ENCODE measurements around the gene HTRA3. TPM values are rescaled to one million over a fixed set of nuclear protein-coding genes. Genes with fewer than 3 reads are reported as not detected.

Gene HTRA3
- total and polyA plus RNA-seq, 2 of the 4 experiments (the other 2 are of a cell fraction), result 1.3 to 9.5 TPM

DNA sequence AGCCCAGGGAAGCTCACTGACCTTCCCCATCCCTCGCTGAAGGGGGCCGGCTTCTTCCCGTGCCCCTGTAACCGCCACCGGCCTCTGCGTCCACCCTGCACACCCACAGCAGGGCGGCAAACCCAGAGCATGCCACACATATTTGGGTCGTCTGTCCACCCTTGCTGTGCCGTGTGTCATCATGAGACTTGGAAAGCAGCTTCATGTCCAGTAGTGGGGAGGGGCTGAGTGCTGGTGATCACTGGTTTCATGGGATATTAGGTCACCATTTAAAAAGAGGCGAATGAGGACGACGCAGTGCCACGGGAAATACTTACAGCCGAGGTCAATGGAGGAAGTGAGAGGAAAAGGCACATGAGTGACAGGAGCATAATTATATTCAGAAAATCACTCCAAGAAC lies 74.8 kb downstream of the HTRA3 start:
- no peak overlapping the region for H3K4ac ChIP-seq (ENCODE audit: low read depth, low read length)
- no peak overlapping the region for H3K23ac ChIP-seq (ENCODE audit: low read depth, low read length)
- H3K9ac ChIP-seq (ENCODE audit: low read depth, low read length), result no peak overlapping the region
- ATAC-seq (ENCODE audit: low read depth) (no peak), DNase-seq (no peak)
- no peak overlapping the region for H2AK9ac ChIP-seq (replicated peaks; ENCODE audit: low read depth, low read length, poor library complexity)
- H3K56ac ChIP-seq (ENCODE audit: extremely low read depth, insufficient read depth, low read length), result no peak overlapping the region
- H3K27ac ChIP-seq (ENCODE audit: insufficient read depth, low read length), result no peak overlapping the region
- H3K9me1 ChIP-seq (ENCODE audit: insufficient read depth, low read length), result no peaks in the 10 kb centered on the region
- ChIA-PET CTCF (no interaction called here), POLR2A (ENCODE audit: unreplicated experiment) (no interaction called here)
- BruUV-seq (replicated peaks), result no TSS peak
- dilution Hi-C loops (cut with HindIII; ENCODE audit: low sequenced_read_pairs, unreplicated experiment) (no loop called here), in situ Hi-C loops (cut with MboI; ENCODE audit: low sequenced_read_pairs) (no loop called here), intact Hi-C loops (cut with micrococcal nuclease) (no loop called here)
- H2BK20ac ChIP-seq (ENCODE audit: low read depth, low read length), result no peak overlapping the region
- H3K27me3 ChIP-seq (ENCODE audit: control insufficient read depth, insufficient read depth, low read length), result peaks cover 13% of the 10 kb centered on the region
- H3K18ac ChIP-seq (ENCODE audit: low read depth, low read length), result no peak overlapping the region
- H3K14ac ChIP-seq (replicated peaks; ENCODE audit: low read depth, low read length), result no peak overlapping the region
- H2AFZ ChIP-seq (replicated peaks; ENCODE audit: low read length, poor library complexity), result no peak overlapping the region
- TF ChIP-seq RCOR1 (IDR thresholded peaks at IDR 0.05; ENCODE audit: insufficient replicate concordance, low read length), result no peak
- TF ChIP-seq MAFK (IDR thresholded peaks at IDR 0.05; ENCODE audit: low read depth, low read length), result no peak
- TF ChIP-seq RFX5 (IDR thresholded peaks at IDR 0.05; ENCODE audit: low read depth, low read length), result no peak
- TF ChIP-seq RAD21 (IDR thresholded peaks at IDR 0.05; ENCODE audit: low read length), result no peak
- TF ChIP-seq CEBPB (IDR thresholded peaks at IDR 0.05; ENCODE audit: low read depth, low read length), result no peak
- no peak for TF ChIP-seq CHD1 (IDR thresholded peaks at IDR 0.05; ENCODE audit: low read depth, low read length)
- TF ChIP-seq, protein P1, sequence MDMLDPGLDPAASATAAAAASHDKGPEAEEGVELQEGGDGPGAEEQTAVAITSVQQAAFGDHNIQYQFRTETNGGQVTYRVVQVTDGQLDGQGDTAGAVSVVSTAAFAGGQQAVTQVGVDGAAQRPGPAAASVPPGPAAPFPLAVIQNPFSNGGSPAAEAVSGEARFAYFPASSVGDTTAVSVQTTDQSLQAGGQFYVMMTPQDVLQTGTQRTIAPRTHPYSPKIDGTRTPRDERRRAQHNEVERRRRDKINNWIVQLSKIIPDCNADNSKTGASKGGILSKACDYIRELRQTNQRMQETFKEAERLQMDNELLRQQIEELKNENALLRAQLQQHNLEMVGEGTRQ (IDR thresholded peaks at IDR 0.05; ENCODE audit: low read depth, low read length), result no peak
- TF ChIP-seq SMC3 (IDR thresholded peaks at IDR 0.05; ENCODE audit: low read depth, low read length), result no peak
- TF ChIP-seq MXI1 (IDR thresholded peaks at IDR 0.05; ENCODE audit: borderline replicate concordance, low read depth, low read length), result no peak
- TF ChIP-seq MAZ (IDR thresholded peaks at IDR 0.05; ENCODE audit: borderline replicate concordance, low read depth, low read length), result no peak
- TF ChIP-seq FOS (IDR thresholded peaks at IDR 0.05; ENCODE audit: low read depth, low read length), result no peak
- TF ChIP-seq, protein P2, sequence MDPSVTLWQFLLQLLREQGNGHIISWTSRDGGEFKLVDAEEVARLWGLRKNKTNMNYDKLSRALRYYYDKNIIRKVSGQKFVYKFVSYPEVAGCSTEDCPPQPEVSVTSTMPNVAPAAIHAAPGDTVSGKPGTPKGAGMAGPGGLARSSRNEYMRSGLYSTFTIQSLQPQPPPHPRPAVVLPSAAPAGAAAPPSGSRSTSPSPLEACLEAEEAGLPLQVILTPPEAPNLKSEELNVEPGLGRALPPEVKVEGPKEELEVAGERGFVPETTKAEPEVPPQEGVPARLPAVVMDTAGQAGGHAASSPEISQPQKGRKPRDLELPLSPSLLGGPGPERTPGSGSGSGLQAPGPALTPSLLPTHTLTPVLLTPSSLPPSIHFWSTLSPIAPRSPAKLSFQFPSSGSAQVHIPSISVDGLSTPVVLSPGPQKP (IDR thresholded peaks at IDR 0.05; ENCODE audit: borderline replicate concordance, low read depth, low read length), result no peak
- TF ChIP-seq NFE2L2 (IDR thresholded peaks at IDR 0.05; ENCODE audit: low read depth, low read length), result no peak
- TF ChIP-seq, protein P3, sequence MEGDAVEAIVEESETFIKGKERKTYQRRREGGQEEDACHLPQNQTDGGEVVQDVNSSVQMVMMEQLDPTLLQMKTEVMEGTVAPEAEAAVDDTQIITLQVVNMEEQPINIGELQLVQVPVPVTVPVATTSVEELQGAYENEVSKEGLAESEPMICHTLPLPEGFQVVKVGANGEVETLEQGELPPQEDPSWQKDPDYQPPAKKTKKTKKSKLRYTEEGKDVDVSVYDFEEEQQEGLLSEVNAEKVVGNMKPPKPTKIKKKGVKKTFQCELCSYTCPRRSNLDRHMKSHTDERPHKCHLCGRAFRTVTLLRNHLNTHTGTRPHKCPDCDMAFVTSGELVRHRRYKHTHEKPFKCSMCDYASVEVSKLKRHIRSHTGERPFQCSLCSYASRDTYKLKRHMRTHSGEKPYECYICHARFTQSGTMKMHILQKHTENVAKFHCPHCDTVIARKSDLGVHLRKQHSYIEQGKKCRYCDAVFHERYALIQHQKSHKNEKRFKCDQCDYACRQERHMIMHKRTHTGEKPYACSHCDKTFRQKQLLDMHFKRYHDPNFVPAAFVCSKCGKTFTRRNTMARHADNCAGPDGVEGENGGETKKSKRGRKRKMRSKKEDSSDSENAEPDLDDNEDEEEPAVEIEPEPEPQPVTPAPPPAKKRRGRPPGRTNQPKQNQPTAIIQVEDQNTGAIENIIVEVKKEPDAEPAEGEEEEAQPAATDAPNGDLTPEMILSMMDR (conservative IDR thresholded peaks at IDR 0.05; ENCODE audit: low read depth, low read length), result no peak
- TF ChIP-seq POLR2A (IDR thresholded peaks at IDR 0.05; ENCODE audit: low read depth, low read length), result no peak
- TF ChIP-seq BHLHE40 (IDR thresholded peaks at IDR 0.05; ENCODE audit: low read depth, low read length), result no peak
- H3K9me3 ChIP-seq (ENCODE audit: control insufficient read depth, insufficient read depth, low read length), result no peaks in the 10 kb centered on the region
- 40% methylated on average over 1 of the region's 14 CpGs; no CpG with 5 or more reads in 1 of the 2 experiments for WGBS, 2 experiments (ENCODE audit: extremely low coverage in 2 of 2, insufficient read length in 1 of 2)
- no peak overlapping the region for H3K4me2 ChIP-seq (ENCODE audit: low read depth, low read length)
- H2BK120ac ChIP-seq (ENCODE audit: low read depth, low read length), result no peak overlapping the region
- H2BK5ac ChIP-seq (ENCODE audit: low read depth, low read length, poor library complexity, severe bottlenecking), result no peak overlapping the region
- H4K20me1 ChIP-seq (ENCODE audit: insufficient read depth, low read length), result no peaks in the 10 kb centered on the region
- no peak overlapping the region for H4K5ac ChIP-seq (ENCODE audit: low read depth, low read length)
- no peak overlapping the region for H2AK5ac ChIP-seq (ENCODE audit: low read depth, low read length)
- no peak overlapping the region for H3K4me3 ChIP-seq (ENCODE audit: insufficient read depth, low read depth, low read length)
- no peaks in the 10 kb centered on the region for H3K36me3 ChIP-seq (ENCODE audit: control insufficient read depth, insufficient read depth, low read length)
- H2BK15ac ChIP-seq (ENCODE audit: low read depth, low read length), result no peak overlapping the region
- H4K8ac ChIP-seq (ENCODE audit: low read depth in 2 of 2, low read length in 2 of 2), result no peak overlapping the region
- peaks cover 4% of the 10 kb centered on the region; the same call in 1 of the 2 replicates for H3K4me1 ChIP-seq (ENCODE audit: control insufficient read depth, insufficient read depth, low read length)
- H4K91ac ChIP-seq (ENCODE audit: insufficient read depth, low read depth, low read length), result no peak overlapping the region
- no peaks in the 10 kb centered on the region for H3K79me1 ChIP-seq (ENCODE audit: low read depth in 1 of 2, low read length in 2 of 2)

All from IMR-90 (cell line).